ENCODE measurements around the gene GFPT1.

- TF ChIP-seq CTCF (IDR thresholded peaks at IDR 0.05; ENCODE audit: insufficient read depth, low read depth, low read length) (no peak), EZH2 (IDR thresholded peaks at IDR 0.05; ENCODE audit: insufficient read depth, low read length) (no peak)
Measured at GRCh38 chr2:69353360-69353759, 33.7 kb downstream of the GFPT1 start.

Data from astrocyte (in vitro differentiated cells and primary cell).